ENCODE data around the gene GRK7.

GRCh38 chr3:141795276-141795675 lies 32.1 kb downstream of the GRK7 start:
- TF ChIP-seq CTCF (IDR thresholded peaks at IDR 0.05) (no peak), POLR2A (IDR thresholded peaks at IDR 0.05) (no peak)

Measured in uterus (tissue), 2 donors.